ENCODE data around the gene OTOA. TPM values are rescaled to one million over a fixed set of nuclear protein-coding genes. Genes with fewer than 3 reads are reported as not detected.
"Not testable (repeated sequence)": the region's sequence is repeated elsewhere in the genome, so short reads cannot be mapped to it uniquely, and the experiment has no call there.

The OTOA gene
- total RNA-seq, 2 donors from 2014 or later: 0.32 to 0.33 TPM

DNA sequence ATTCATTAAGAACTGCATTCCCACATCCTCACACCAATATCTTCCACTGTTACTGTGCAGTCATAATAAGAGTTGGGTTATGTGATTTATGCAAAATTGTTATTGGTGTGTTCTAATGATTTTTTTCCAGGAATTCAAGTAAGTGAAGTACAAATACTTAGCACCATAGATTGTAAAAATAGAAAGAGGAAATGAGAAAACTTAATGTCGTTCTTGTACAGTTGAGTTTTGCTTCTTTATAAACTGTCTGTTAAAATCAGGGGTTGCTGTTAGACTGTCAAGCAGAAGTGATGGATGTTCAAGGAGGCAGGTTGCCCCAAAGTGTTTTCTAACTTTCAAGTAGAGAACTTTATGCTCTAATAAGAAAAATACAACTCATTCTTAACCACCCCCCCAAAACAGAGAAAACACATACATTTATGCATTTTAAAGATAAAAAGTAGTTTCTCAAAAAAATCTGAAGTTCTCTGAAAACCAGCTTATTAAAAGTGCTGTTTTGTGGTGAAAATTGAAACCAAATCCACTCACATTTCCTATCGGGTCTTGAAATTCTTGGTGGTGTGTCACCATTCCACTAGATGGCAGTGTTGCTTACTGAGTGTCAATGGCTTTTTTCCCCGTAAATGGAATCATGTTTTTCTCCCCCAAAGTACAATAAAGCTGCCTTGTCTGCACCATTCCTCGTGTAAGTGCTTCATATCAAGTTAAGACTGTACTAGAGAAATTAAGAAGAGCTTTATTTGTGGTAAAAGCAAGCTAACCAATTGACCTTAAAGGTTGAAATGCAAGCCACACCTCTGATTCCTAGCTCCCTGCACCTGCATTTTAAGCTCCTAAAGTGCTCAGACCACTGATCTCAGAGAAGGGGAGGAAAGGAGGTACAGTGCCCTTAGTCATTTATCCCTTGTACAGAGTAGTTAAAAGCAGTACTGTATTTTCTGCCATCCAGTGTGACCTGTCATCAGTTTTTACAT, 6.7 kb upstream of the OTOA start:
- intact Hi-C loops (cut with DNase I): loop anchor here in 1 of 2 donors (5.0 kb wide), 1 partner anchor 50 kb away; no protein-coding TSS in a partner anchor
- no peak for DNase-seq (ENCODE audit: low spot score)

DNA sequence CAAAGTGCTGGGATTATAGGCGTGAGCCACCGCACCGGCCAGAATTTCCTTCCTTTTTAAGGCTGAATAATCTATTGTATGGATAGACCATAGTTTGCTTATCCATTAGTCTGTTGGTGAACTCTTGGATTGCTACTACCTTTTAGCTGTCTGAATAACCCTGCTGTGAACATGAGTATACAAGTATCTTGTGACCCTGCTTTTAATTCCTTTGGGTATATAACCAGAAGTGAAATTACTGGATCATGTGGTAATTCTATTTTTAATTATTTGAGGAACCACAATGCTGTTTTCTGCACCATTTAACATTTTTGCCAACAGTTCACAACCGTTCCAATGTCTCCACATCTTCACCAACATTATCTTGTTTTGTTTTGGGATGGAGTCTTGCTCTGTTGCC, 4.6 kb upstream of the OTOA start:
- DNase-seq (ENCODE audit: low spot score): no peak
- intact Hi-C loops (cut with DNase I): loop anchor here (2.0 to 5.0 kb wide), 2 partner anchors 46 to 48 kb away; no protein-coding TSS in a partner anchor

DNA sequence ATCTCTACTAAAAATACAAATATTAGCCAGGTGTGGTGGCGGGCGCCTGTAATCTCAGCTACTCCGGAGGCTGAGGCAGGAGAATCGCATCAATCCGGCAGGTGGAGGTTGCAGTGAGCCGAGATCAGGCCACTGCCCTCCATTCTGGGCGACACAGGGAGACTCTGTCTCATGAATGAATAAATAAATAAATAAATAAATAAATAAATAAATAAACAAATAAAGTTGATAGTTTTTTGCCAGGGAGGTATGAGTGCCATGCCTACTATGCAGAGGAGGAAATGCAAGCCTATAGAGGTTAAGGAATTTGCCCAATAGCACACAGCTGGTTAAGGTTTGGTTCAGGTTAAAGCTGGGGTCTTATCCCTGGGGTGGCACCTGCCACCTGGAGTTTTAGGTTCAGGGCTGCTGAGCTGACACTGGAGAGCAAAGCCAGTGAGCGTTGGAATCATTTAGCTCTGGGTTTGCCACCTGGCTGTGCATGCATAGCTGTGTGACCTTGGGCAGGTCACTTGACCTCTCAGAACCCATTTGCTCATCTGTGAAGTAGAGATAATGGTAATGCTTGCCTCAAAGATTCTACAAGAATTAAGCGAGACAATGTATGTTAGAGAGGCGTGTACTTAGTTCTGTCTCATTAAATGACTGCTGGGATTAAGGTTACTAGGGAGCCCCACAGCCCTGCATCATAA, 1.2 kb downstream of the OTOA start:
- DNase-seq (ENCODE audit: low spot score): no peak
- intact Hi-C loops (cut with DNase I): loop anchor here in 1 of 2 donors (10.0 kb wide), 1 partner anchor 1540 kb away; no protein-coding TSS in a partner anchor

DNA sequence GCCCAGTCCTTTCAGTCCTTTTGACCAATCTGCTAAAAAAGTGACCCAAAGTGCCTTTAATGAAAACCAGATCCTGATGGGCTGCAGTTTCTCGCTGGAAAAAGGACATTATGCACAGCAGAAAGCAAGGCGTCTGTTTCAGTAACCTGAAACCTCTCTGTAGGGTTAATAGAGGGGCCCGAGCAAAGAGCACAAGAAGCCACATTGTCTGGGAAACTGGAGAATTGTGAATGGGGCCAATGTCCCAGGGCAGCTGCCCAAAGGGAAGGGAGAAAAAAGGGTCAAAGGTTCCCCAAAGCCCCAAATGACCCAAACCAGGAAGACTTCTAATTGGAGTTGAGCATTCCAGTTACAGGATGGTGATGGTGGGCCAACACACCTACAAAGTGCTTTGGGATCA, 3.0 kb downstream of the OTOA start:
- DNase-seq (ENCODE audit: low spot score): no peak
- intact Hi-C loops (cut with DNase I): loop anchor here in 1 of 2 donors (10.0 kb wide), 1 partner anchor 1538 kb away; no protein-coding TSS in a partner anchor

DNA sequence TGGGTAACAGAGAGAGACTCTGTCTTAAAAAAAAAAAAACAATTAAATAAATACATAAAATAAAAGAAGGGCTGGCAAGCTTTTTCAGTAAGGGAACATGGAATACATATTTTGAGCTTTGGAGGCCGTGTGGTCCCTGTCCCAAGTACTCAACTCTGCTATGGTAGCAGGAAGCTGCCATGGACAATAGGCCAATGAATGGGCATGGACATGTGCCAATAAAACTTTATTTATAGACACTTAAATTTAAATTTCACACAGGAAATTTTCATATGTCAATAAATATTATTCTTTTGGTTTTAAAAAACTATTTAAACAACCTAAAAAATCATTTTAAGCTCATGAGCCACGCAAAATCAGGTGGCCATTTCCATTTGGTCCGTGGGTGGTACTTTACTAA, 3.8 kb downstream of the OTOA start:
- DNase-seq (ENCODE audit: low spot score): no peak
- intact Hi-C loops (cut with DNase I): loop anchor here in 1 of 2 donors (10.0 kb wide), 1 partner anchor 1537 kb away; no protein-coding TSS in a partner anchor

DNA sequence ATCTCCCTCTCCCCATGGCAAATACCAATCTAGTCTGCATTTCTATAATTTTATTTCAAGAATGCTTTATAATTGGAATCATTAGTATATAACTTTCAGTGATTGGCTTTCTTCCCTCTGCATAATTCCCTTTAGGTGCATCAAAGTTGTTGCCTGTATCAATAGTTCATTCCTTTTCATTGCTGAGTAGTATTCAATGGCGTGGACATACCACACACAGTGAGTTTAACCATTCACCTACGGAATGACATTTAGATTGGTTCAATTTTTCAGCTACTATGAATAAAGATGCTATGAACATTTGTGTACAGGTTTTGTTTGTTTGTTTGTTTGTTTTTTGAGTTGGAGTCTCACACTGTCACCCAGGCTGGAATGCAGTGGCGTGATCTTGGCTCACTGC, 9.7 kb downstream of the OTOA start:
- intact Hi-C loops (cut with DNase I): no loop called here
- DNase-seq (ENCODE audit: low spot score): no peak

DNA sequence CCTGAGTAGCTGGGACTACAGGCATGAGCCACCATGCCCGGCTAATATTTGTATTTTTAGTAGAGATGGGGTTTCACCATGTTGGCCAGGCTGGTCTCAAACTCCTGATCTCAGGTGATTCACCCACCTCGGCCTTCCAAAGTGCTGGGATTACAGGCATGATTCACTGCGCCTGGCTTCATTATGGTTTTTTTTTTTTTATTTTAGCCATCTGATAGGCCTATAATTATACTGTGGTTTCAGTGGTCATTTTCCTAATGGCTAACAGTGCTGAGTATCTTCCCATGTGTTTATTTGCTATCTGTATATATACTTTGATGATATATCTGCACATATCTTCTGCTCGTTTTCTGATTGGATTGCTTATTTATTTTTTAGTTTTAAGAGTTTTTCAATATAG, 10.7 kb downstream of the OTOA start:
- intact Hi-C loops (cut with DNase I); DNase-seq (ENCODE audit: low spot score): not testable (repeated sequence)

DNA sequence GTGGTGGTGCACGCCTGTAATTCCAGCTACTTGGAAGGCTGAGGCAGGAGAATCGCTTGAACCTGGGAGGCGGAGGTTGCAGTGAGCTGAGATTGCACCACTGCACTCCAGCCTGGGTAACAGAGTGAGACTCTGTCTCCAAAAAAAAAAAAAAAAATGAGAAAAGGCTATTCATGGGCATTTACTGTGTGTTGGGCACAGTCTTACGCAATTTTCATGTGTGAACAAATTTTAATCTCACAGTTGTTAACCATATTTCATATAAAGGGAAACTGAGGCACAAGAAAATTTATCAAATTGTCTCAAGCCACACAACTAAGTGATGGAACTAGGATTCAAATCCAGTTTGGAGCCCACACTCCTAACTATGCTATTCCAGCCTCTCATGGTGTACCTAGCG, 16.9 kb downstream of the OTOA start:
- DNase-seq (ENCODE audit: low spot score): not testable (repeated sequence)

DNA sequence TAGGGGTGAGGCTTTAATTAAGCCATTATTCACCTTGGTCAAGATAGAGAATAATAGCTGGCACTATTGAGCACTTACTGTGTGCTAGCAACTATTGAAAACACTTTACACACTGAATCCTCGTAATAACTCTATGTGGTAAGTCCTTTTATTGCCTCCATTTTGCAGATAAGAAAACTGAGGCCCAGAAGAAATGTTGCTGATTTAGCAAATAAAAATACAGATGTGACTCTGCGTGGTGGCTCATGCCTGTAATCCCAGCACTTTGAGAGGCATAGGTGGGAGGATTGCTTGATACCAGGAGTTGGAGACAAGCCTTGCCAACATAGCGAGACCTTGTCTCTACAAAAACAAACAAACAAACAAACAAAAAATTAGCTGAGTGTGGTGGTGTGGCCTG, 19.4 kb downstream of the OTOA start:
- DNase-seq (ENCODE audit: low spot score): no peak
- intact Hi-C loops (cut with DNase I): loop anchor here in 1 of 2 donors (5.0 kb wide), 1 partner anchor 1759 kb away; no protein-coding TSS in a partner anchor

More for the DNA sequence above, 16.9 kb downstream of the OTOA start:
- intact Hi-C loops (cut with DNase I): loop anchor here in 1 of 2 donors (5.0 kb wide), 1 partner anchor 1762 kb away; no protein-coding TSS in a partner anchor

DNA sequence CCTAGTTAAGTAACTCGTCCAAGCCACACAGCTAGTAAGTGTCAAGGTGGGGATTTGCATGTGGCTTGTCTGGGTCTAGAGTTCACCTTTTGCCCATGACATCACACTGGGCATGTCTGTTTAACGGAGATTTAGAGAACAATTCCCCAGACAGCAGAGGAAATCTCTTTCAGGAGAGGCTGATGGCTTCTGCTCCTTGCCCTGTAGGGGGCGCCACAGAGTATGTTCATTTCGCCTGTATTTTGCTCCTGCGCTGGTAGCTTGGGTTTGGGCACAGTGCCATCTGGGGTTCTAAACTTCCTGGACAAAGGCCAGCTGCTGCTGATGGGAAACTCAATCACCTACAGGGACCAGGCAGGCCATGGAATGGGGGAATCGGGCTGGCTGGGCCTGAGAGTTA, 20.4 kb downstream of the OTOA start:
- intact Hi-C loops (cut with DNase I): loop anchor here in 1 of 2 donors (5.0 kb wide), 1 partner anchor 1758 kb away; no protein-coding TSS in a partner anchor
- no peak for DNase-seq (ENCODE audit: low spot score)

DNA sequence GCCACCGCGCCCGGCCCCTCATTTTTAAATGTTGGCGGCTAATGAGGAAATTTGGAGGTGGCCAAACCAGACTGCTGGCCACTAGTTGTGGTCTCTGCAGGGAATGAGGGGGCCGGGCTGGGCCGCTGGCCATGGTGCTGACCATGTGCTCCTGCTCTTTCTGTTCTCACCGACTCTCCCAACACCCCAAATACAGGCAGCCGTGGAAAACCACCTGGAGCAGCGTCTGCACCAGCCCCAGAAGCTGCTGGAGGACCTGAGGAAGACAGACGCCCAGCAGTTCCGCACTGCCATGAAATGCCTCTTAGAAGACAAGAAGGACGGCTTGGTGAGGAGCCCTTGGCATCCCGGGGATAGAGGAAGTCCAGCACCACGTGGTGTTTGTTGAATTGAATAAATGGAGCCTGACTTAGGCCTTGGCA, 21.3 kb downstream of the OTOA start:
- intact Hi-C loops (cut with DNase I): no loop called here

DNA sequence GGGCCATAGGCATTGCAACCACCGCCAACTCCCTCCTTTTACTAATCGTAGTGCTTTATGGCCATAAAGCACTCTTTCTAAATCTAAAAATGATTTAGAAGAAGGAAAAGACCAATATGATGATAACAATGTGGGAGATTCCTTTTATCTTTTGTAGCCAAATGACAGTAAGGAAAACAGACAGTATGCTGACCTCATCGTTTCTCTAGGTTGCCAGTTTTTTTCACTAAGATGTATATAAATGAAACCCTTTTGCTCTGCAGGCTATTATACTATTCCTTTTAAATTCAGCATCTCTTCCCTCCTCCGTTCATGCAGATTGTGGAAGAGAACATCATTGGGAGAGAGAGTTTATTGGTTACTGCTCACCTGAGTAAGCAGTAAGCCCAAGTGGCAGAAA, 25.3 kb downstream of the OTOA start:
- intact Hi-C loops (cut with DNase I): no loop called here
- no peak for DNase-seq (ENCODE audit: low spot score)

More for the DNA sequence above, 21.3 kb downstream of the OTOA start:
- DNase-seq (ENCODE audit: low spot score): no peak

DNA sequence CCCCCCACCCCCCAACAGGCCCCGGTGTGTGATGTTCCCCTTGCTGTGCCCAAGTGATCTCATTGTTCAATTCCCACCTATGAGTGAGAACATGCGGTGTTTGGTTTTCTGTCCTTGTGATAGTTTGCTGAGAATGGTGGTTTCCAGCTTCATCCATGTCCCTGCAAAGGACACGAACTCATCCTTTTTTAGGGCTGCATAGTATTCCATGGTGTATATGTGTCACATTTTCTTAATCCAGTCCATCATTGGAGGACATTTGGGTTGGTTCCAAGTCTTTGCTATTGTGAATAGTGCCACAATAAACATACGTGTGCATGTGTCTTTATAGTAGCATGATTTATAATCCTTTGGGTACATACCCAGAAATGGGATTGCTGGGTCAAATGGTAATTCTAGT, 27.2 kb downstream of the OTOA start:
- DNase-seq (ENCODE audit: low spot score); intact Hi-C loops (cut with DNase I): not testable (repeated sequence)

DNA sequence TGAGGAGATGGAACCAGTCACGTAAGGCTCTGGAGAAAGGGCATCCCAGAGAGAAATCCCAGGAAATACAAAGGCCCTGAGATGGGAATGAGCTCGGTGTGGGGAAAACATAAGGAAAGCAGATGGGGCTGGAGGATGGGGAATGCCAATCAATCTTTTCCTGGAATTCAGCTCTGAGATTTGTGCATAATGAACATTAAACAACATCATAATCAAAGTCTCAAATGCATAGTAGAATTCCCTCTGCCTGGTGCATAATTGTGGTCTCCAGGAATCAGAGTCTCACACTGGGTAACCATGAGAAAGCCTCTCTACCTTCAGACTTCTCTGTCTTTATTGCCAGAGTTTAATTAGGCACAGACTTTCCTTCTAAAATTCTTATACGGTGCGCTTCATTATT, 30.8 kb downstream of the OTOA start:
- DNase-seq (ENCODE audit: low spot score): no peak
- intact Hi-C loops (cut with DNase I): no loop called here

DNA sequence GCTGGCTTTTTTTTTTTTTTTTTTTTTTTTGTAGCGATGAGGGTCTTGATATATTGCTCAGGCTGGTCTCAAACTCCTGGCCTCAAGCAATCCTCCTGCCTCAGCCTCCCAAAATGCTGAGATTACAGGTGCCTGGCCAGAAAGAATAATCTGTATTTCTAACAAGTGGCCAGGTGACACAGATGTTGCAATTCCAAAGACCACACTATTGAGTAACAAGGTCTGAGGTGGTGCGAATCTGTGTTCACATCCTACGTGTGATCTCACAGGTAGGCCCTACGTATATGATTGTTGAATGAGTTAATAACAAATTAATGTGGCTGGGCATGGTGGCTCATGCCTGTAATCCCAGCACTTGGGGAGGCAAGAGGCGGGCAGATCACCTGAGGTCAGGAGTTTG, 33.3 kb downstream of the OTOA start:
- intact Hi-C loops (cut with DNase I): no loop called here
- DNase-seq (ENCODE audit: low spot score): no peak

DNA sequence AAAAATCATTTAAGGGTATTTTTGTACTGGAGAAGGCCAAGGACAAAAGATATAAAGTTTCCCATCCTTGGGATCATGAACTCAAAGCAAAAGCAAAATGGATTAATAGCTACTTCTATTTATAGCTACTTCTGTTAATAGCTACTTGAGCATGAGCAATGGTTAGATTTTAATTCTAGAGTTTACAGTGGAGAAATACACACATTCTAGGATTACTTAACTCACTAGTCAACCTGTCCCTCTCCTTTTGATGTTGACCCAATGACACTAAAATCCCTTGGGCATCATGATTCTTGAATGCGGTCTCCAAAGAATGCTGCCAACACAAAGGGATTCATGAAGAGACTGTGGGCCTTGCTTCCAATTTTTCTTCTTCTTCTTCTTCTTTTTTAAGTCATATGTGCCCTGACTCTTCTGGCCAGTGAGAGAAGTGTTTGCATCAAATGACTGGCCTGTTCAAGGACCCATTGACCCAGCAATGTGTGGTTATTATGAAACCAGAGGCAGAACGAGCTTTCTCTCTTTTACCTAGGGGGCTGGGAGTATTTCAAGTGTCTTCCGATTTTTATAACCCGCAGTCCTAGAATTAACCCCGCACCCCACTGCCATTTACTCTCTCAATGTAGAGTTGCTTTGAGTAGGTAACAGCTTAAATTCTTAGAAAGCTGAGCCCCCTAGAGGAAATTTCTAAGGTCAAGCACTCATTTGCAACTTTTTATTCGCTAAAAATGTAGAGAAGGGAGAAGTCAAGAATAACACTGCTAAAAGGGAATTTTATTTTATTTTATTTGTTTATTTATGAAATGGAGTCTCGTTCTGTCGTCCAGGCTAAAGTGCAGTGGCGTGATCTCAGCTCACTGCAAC, 34.6 kb downstream of the OTOA start:
- DNase-seq (ENCODE audit: low spot score): no peak
- intact Hi-C loops (cut with DNase I): no loop called here

DNA sequence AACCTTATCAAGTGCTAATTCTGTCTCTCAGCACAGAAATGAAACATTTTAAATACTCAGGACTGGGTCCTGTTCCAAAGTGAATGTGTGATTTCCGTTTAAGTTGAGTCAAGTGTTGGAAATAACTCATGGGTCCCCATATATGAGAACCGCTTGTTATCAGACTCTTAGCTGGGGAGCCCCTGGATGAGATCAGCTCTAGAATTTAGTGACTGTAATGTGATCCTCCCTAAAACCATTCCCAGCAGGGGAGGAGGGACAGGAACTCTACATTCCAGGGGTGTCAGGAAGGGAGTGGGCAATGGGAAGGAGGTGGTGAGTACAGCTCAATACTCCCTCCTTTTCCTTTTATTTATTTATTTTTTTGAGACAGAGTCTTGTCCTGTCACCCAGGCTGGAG, 37.5 kb downstream of the OTOA start:
- no peak for DNase-seq (ENCODE audit: low spot score)
- intact Hi-C loops (cut with DNase I): no loop called here

DNA sequence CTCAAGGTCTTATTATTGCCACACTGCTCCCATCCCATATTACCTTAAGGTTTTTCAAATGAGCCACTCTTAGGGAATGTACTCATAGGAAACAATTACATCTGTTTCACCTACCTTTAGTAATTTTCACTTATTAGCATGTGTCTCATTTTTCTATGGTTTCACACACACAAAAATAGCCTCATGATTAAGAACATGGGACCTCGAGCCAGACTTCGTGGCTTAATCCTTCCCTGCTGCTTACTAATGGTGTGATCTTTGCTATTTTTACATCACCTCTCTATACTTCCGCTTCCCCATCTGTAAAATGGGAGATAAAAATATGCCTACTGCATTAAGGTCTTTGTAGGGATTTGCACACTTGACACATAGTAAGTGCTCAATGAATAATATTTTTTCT, 38.5 kb downstream of the OTOA start:
- intact Hi-C loops (cut with DNase I): no loop called here
- DNase-seq (ENCODE audit: low spot score): no peak

DNA sequence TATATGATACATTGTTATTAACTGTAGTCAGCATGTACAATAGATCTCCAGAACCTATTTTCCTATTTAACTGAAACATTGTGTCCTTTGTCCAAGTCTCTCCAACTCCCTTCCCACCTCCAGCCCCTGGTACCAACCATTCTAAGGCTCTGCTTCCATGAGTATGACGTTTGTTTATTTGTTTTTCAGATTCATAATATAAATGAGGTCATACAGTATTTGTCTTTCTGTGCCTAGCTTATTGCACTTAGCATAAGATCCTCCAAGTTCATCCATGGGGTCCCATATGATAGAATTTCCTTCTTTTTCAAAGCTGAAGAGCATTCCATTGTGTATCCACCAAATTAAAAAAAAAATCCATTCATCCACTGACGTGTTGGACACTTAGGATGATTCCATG, 39.4 kb downstream of the OTOA start:
- DNase-seq (ENCODE audit: low spot score): no peak
- intact Hi-C loops (cut with DNase I): no loop called here
